Activated CD8-positive, alpha-beta memory T cell treated with anti-CD3 and anti-CD28 coated beads for 48 hours (primary cell): ENCODE data around the gene ARSB.
"Not testable (repeated sequence)": the region's sequence is repeated elsewhere in the genome, so short reads cannot be mapped to it uniquely, and the experiment has no call there.

Experiments used
- DNase-seq, 3 experiments: peaks; one replicate each; pipeline ENCODE4 v3.0.0-alpha.2; 2020; ENCODE audit warnings: low read depth in 2 of 3, low spot score in 2 of 3

The ARSB gene

DNA sequence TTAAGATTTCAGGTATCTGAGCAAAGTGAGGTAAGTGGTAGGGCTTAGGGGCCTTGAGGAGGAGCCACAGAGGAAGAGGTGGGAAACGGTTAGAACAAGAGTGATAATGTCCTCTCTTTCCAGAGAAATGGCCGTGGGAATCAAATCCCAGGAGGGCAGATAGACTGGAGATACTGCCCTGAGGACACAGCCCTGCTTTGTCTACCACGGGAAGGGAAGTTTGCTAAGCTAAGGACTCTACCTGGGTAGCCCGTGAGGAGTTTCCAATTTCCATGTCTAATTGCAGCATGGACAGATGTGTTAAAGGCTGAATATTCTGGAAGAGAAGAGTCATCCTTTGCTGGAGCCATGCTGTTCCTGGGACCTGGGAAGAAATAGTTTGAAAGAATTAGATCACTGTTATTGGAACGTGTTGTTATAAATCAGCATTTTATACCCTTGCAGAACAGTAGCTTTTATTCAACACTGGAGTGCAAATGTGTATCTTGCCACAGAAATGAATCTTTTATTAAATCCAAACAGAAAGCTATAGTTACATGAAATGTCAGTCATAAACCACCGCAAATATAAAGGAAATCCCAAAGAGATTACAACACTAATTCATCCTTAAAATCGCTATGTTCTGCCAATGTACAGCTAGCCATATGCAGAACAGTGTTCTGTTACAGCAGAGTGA lies 203.4 kb downstream of the ARSB start:
- no peak for DNase-seq

DNA sequence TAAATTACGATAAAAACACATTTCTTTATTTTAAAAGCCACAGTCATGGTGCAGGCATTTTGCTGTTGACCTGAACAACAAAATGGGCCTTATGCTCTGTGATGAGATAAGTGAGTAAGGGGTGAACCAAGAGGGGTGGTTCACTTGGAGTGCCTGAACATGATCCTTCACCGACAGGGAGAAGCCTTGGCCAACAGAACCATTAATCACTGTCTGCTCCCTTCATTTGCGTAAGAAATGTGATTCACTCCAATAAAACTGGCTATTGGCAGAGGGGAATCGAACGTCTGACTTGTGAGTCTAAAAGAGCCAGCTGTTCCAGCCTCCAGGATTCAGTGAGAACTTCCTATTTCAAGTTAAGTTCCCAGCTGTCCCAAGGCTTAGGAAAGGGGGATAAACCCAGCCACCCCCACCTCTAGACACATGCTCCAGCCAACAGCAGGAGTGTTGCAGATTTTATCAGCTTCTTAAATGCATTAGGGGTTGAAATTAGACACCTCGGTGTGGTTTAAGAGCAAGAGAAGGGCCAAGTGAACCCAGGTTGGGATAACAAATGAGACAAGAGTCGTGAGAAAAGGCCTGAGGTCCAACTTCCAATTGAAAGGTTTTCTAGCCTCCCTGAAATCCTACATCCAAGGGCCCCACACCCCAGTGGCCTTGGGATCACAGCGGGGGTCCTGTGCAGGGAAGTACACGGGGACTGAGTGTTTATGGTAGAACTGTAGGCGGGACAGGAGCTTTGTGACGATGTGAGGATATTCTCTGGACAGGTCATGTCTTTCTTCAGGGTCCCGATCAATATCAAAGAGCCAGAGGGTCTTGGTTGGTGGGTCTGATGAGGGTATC lies 205.1 kb downstream of the ARSB start:
- DNase-seq, result no peak

DNA sequence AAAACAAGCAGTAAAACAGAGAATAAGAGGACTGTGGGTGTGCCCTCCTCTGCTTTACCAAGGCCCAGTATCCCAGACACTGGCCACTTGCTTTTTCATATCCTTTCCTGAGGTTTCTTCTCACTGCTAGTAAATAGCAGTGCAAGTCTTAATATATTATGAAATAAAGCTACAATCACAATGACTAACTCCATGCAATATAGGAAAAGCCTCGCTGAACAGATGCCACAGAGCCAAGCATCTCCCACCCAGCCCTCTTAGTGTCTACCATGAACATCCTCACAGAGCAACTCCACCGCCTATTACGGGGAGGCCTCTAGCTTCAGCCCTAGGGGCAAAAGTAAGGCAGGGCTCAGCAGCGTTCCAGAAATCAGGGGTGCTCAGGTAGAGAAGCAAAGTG lies 205.8 kb downstream of the ARSB start:
- DNase-seq, result no peak

DNA sequence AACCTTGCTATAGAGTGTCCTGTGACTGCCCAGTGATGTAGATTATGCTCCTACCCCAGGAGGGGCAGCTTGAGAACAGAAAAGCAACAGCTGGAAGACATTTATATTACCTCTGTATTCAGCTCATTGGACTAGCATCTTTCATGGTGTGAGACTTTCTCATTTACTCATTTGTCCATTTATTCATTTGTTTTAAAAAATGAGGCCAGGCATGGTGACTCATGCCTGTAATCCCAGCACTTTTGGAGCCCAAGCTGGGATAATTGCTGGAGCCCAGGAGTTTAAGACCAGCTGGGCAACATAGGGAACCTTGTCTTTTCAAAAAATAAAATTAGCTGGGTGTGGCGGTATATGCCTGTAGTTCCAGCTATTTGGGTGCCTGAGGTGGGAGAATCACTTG lies 206.6 kb downstream of the ARSB start:
- DNase-seq, result no peak

DNA sequence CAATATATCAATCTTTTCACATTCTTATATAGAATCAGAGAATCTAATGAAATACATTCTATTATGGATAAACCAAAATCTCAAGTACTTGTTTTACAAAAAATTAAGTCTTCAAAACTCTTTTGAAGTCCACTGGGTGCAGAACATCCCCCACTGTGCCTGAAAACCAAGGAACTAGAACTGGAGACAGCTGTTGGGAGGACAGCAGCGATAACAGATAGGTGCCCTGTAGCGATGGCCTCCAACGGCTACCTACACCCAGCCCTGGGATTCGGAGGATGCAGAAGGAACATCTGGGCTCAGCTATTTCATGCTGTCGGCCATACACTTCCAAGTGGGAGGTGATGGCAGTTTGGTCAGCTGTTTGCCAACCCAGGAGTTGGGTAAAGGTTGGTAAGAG lies 207.2 kb downstream of the ARSB start:
- DNase-seq, result no peak

DNA sequence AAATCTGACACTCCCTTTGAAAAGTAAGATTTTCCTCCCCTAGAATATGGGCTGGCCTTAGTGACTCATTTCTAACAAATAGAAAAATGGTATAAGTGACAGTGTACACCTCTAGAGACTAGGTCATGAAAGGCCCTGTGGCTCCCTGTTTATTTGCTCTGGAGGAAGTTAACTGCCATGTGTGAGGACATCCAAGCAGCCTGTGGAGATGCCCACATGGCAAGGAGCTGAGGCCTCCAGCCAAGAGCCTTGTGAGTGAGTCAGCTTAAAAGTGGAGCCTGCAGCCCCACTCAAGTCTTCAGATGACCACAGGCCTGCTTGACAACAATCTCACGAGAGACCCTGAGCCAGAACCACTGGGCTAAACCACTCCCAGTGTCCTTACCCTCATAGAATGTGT lies 208.5 kb downstream of the ARSB start:
- no peak for DNase-seq

DNA sequence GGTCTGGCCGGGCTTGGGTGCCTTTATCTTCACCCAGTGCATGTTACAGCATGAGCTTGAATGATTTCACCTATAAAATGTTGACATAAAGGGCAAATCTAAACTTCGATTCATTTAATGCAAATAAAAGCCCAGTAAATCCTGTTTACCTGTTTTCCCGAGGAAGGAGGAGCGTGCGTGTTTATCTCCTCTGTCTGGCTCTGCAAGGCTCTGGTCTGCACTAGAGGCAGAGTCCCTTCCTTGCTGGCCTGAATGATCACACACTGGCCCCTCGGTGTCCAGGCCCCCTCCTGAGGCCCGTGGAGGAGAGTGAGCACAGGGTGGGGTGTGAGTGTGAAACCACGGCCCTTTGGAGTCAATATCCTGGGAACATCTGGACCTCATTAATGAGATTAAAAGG lies 211.5 kb downstream of the ARSB start:
- no peak for DNase-seq

DNA sequence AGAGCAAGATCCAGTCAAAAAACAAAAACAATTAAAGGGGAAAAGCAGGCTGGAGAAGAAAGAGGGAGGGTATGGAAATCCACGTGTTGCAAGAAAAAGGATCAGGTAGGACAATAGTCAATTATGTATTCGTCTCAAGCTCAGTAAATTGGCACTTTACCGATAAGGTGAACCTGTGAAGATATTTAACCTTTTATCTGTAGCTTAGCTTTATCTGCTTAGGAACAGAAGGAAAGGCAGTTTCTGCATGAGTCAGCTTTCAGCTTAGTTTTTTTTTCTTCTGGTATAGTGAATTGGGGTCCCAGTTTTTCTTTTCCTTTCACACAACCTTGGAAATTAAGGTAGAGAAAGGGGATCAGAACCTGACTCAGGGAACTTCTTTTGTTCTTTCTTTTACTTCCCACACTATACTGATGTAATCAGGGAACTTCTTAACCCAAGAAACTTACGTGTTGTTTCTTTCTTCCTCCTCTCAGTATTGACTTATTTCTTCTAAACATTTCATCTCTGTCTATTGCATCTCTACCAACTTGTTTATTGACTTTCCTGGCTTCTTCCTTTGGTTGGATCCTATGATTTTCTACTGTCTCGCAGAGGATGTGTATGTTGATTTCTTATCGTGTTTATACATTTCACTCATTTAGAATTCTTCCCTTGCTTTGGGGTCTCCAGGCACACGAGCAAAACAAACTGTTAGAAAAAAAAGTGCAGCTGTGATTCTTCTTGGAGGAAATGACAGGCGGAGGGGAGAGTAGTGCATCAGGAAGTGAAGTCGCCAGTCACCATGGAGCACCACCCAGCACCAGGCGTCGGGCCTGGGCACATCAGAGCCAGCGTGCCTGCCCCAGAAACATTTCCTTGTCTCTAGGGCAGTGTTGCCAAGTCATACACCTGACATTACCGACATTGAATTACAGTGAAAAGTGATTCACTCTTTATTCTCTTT lies 213.6 kb downstream of the ARSB start:
- DNase-seq, result no peak

DNA sequence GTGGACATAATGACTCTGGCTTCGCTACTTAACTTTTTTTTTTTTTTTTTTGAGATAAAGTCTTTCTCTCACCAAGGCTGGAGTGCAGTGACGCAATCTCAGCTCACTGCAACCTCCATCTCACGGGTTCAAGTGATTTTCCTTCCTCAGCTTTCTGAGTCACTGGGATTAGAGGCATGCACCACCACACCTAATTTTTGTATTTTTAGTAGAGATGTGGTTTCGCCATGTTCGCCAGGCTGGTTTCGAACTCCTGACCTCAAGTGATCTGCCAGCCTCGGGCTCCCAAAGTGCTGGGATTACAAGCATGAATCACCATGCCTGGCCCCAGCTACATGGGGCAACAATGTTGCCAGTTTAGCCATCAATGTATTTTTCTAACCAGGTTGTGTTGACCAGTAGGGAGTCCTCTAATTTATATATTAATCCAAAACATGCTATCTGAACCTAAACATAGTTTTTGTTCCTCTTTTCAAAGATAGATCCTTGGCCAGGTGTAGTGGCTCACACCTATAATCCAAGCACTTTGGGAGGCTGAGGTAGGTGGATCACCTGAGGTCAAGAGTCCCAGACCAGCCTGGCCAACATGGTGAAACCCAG lies 216.2 kb downstream of the ARSB start:
- no peak for DNase-seq

DNA sequence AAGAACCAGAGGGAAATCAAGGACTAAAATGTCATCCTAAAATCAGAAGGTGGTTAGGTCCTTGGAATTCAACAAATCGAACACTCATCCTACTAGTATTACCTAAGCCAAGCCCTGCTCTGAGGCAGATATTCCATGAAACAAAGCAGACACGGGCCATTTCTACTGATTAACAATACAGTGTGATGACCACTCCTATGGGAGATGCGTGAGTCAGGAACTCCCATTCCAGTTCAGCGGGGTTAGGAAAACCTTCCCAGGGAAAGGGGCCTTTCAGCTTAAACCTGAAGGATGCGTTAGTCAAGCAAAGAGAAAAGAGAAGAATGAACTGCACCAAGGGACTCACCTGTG lies 218.7 kb downstream of the ARSB start:
- no peak for DNase-seq

DNA sequence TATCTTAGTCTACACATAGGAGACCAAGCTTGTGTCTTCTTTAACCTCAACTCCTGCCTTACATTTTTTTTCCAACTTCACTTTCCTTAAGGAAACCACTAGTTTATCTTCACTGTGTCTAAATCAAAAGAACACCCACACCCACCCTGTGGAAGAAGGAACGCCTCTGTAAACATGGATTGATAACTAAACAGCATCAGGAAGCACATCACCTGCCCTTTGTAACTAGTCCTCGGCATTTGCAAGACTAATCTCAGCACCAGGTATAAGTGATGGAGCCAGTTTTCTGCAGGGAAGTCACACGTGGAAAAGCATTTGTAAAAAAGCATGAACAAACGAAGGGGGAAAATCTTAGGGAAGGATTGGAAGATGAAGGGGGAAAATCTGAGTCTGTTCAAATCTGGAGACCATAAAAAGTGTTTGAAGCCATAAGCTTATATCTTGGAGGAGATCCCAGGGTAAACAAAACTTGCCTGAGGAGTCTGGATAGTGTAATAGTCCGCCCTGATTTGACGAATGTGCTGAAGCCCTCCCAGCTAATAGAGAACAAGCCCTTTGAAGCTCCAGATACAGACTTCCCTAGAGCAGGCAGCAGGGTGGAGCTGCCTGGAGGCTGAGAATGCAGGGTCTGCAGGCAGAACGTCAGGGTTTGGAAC lies 219.2 kb downstream of the ARSB start:
- DNase-seq, result no peak

DNA sequence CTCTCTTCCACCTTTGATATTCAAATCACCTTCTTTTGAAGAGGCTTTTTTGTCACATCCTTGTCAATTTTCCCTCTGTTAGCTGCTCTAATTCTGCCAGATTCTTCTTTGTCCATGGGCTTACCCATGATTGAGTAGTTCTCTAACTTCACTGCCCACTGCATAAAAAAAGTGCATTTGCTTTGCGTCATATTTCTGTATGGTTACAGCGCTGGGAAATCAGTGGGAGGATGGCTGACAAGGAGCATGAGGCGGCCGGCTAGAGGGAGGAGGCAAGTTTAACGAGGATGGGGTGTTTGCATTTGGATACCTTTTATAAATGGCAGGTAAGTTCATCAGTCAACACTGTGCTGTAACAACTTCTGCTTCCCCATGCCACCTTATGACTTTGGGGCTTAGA lies 220.0 kb downstream of the ARSB start:
- DNase-seq, result no peak

DNA sequence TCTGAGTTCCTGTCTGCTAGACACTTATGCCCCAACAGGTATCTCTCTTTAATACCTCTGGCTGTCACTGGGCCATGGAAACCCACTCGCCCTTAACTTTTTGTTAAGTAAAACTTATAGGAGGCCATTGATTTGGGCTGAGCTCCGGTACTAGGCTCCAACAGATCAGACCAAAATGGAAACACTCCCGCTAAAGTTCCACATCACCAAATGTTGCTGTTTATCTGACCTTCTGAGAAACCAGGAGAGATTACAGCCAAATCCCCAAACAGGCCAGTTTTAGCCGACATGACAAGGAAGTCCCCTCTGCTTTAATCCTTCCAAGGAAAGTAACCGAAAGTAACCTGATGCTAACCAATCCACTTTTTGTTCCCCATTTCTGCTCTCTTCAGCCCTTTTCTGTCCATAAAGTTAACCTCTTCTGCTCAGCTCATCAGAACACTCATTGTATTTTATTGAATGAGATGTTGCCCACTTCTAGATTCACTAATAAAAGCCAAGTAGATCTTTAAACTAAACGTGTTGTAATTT lies 221.4 kb downstream of the ARSB start:
- DNase-seq, result no peak

DNA sequence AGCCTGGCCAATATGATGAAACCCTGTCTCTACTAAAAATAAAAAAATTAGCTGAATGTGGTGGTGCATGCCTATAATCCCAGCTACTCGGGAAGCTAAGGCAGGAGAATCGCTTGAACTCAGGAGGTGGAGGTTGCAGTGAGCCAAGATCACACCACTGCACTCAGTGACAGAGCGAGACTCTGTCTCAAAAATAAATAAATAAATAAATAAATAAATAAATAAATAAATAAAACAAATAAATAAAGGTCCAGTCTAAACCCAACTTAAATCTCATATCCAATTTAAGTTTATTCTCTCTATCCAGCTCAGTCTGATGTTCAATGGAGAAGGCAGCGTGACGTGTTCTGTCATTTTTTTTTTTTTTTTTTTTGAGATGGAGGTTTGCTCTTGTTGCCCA lies 222.4 kb downstream of the ARSB start:
- DNase-seq, result not testable (repeated sequence)

DNA sequence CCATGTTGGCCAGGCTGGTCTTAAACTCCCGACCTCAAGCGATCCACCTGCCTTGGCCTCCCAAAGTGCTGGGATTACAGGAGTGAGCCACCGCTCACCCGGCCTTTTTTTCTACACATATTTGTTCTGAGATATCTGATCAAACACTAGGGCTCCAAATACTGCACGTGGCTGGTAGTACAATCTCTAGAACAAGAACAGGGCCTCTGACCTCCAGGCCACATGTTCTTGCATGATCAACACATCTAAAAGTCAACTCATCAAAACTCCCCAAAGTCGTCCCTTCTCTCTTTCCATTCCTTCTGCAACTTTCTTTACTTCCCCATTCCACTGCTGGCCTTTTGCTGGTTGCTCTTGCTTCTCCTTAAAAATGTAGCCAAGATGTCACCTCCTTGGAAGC lies 223.3 kb downstream of the ARSB start:
- no peak for DNase-seq

DNA sequence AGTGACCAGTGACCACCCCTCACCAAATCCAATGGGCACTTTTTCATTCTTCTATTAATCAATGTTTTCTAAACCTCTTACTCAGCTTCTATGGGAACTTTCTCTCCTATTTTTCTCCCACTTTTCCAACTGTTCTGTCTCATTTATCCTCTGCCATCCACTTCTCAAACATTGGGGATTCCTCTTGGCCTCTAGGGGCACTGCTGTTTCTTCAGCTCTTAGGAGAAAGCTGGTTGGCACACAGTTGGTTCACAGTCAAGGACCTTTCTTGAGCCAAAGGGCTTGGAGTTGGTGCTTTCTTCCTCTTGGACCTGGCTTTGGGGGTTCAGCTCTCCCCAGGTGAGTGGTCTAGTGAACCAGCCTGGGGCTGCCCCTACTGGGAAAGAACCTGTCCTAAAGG lies 224.3 kb downstream of the ARSB start:
- DNase-seq, result no peak

DNA sequence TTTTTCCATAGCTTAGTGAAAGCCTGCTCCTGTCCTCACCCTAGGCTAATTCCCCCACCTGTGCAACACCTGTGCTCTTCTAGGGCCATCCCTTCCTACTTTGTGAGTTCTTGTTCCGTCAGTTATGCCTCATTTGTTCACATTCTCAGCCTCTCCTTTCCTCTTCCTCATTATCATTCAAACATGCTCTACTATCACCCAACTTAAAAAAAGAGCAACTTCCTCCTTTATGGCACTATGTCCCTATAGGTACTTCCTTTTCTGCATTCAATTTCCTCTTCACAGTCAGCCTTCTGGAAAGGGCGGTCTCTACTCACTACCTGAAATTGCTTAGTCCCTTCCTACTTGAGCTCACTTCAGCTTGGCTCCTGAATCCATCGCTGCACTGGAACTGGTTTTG lies 224.7 kb downstream of the ARSB start:
- no peak for DNase-seq

DNA sequence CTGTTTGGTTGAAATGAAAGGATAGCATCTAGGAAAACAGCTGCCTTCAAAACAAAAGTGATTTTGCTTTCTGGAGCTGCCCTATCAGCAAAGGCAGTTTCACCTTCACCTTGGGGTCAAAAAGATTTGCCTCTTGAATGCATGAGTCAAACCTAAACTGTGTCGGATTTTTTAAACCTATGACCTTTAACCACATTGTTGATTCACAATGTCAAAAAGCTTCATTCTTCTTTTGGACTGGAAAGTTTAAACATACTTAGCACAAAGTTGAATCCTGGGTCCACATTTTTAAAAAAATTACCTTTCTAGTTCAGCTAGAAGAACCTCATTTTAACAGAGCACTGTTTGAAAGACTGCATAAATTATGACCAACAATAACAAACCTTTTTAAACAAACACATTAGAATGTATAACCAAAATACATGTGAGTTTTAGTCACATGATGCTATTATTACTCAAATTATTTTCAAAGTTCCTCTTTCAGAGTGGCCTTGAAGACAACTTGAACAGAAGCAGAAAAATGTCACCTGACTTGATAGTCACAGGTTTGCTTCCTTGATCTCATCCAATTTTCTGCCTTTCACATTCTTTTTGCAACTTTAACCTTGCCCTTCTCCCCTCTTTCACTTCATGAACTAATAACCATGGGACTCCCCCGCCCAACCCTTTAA lies 226.8 kb downstream of the ARSB start:
- DNase-seq, result no peak

DNA sequence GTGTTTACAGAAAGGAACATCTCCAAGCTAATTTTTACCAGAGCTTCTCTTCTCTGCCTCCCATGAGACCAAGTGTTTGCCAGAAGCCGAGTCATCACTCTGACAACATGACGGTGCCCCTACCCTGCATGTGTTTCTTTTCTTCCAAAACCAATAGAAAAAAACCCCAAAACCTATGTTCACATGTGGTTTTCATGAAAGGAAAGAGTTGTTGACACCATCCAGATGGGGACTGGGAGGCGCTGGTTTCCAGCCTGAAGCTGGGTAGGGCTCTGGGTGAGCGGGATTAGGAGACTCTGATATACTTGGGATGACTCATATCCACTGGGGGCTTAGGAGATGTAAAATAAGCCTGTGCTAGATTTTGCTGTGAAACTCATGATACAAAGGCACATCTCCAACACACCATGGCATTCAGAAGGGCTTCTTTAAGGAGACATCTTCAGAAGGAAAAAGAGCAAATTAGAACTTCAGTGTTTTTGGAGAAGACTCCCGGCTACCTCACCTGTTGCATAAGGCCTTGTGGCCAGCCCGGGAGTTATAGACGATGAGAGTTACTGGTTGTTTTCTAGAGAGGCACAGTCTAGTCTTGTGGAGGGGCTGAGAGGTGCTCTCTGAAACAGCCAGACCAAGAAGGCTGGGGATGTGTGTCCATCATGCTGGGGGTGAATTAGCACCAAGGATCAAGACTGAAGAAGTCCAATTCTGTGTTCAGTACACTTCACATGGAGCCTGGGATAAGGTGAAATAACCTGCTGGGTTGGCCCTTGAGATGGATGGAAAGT lies 227.6 kb downstream of the ARSB start:
- no peak for DNase-seq
